Measurements from ENCODE around the gene BTBD1.
A peak's percentile ranks its signal among the peaks of the same experiment; 100 is the strongest.

BTBD1 gene

DNA sequence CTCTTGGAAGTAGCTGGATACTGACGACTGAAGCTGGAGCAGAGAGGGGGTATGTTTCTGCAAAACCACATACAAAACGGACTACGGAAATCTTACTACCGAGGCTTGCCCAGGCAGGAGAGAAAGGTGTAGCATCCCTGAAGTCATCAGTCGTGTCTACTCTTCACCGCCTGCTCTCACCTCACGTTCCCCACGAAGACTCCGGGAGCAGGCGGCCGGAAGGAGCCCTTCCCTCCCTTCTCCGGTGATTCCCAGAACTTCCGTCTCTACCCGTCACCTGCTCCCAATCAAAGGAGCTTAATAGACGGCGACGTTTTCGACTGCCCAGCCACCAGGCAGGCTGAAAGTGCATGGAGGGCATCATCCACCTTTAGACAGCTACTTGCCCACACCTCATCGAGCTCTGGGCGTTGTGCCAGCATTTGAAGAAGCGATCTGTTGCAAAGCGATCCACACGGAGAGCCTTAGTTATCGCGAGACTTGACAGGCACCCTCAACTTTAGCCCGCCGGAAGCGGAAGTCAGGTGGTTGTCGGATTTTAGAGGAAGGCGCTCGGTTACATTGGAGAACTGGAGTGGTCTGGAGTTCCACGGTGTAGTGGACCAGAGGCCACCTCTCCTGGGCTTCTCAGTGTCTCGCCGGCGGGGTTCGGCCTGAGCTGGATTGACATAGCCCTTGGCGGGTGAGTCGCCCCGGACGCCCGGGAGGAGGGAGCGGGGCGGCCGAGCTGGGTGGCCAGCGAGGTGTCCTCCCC is 81.2 kb downstream of the BTBD1 start, which contains the start of gene RAMAC:
TSS of gene RAMAC (plus strand) at position 523 of the 754 bp plus-strand sequence. CDS start 2,809 bp downstream, outside the sequence.
- DNase-seq = peak; percentile 90

DNA sequence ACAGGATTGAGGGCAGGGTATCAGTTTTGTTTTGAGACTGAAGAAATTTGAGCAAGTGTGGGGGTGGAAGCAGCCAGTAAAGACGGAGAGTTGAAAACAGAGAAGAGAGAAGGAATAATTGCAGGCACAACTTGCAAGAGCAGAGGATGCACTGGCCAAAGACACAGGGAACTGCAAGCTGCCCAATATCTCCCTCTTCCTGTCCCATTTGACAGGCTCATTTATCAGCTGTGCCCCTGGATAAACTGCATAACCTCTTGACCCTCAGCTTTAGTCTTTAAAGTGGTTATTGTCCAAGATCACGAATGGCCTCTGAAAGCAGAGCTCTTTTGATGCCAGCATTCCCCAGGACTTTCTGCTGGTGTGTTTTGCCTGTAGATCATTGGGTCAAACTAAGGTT is 86.1 kb downstream of the BTBD1 start:
- no peak for DNase-seq

GRCh38 chr15:82979726-82980125 is 87.3 kb downstream of the BTBD1 start:
- DNase-seq = no peak

DNA sequence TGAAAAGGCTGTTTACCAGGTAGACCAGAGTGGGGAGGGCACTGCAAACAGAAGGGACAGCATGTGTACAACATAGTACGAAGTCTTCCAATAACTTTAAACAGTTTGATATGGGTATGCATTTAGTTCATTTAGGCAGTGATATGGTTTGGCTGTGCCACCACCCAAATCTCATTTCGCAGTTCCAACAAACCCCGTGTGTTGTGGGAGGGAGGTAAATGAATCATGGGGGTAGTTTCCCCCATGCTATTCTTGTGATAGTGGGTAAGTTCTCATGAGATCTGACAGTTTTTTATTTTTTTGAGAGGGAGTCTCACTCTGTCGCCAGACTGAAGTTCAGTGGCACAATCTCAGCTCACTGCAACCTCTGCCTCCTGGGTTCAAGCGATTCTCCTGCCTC is 88.6 kb downstream of the BTBD1 start:
- DNase-seq = no peak

- no peak for DNase-seq
These were observed 90.0 kb downstream of the BTBD1 start for GRCh38 chr15:82977076-82977475.

DNA sequence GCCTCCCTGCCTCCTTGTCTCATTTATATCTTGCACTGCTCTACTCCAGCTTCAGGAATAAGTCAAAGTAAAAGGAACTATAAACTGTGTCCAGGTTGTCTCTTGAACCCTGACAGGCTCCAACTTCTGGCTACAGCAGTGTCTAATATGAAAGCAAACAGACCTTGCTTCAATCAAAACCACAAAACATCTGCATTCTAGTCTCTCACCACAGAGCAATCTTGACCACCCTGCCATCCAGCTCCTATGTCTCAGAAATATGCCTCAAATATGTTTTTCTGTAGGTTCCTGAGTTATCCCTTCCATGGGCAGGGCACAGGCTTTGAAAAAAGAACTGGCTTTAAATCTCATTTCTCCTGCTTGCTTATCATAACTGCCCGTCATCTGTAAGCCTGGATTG is 94.1 kb downstream of the BTBD1 start:
- DNase-seq = no peak

- no peak for DNase-seq
These were observed 95.7 kb downstream of the BTBD1 start for GRCh38 chr15:82971218-82971984.

DNA sequence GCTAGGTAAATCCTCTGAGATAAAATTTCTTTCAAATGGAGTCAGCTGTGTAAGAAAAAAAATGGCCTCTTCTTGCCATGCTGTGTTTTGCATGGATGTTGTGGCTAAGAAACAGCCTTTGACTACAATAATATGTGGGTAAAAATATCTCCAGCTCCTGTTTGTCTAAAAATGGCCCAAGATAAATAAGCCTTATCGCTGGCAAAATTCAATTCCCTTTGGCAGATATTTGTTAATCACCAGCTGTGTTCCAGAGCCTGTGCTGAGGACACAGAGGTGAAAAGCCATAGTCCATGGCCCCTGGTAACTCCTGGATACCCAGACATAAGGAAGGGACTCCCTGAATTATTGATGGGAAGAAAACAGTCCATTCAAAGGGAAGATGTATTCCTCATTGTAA is 96.4 kb downstream of the BTBD1 start:
- DNase-seq = no peak

DNA sequence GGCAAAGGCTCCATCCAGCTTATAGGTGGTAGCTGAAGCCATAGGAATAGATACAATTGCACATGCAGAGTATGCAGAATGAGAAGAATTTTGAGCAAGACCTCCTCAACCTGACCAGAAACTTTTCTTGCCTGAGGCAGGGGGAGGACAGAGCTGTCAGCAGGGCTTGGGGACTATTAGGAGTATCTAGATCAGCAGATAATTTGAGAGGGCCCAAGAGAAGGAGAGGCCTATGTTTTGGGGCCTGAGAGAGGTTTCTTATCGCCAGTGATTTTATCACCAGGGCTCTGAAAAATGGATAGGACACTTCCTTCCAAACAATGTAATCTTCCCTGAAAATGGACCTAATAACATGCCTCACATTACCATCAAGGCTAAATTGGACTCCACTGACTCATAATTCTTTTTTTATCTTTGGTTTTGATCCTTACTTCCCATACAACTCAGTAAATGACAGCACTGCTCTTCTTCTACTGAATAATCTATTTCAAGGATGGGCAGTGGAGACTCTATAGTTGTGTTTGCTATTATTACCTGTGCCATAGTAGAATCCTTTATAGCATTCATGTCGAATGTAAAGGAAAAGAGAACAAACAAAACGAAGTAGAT is 96.9 kb downstream of the BTBD1 start:
- no peak for DNase-seq

DNA sequence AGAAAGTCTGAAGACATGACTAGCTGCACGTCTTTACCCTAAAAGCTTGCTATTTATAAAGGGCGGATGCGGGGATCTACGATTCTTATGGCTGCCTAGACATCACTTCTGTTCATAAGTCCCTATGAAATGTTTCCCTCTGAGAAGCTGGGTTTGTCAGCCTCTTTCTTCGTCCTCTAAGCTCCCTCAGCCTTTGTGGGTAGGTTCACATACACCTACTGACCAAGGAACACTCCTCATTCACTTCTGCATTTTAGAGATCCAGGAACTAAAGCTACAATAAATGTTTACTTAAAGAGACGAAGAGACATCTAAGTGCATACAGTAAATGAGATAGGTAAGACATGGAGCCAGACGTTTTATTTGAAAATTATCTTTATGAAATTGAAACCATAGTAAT is 97.7 kb downstream of the BTBD1 start:
- DNase-seq = no peak

DNA sequence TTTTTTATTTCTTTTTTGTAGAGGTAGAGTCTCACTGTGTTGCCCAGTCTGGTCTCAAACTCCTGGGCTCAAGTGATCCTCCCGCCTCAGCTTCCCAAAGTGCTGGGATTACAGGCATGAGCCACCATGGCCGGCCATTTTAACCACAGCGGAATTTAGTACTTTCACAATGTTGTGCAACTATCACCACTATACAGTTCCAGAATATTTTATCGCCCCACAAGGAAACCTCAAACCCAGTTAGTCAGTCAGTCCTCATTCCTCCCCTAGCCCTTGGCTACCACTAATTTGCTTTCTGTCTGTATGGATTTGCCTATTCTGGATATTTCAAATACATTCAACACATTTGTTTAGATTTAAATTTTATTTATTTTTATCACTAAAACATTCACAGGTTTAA is 99.0 kb downstream of the BTBD1 start:
- DNase-seq = no peak

DNA sequence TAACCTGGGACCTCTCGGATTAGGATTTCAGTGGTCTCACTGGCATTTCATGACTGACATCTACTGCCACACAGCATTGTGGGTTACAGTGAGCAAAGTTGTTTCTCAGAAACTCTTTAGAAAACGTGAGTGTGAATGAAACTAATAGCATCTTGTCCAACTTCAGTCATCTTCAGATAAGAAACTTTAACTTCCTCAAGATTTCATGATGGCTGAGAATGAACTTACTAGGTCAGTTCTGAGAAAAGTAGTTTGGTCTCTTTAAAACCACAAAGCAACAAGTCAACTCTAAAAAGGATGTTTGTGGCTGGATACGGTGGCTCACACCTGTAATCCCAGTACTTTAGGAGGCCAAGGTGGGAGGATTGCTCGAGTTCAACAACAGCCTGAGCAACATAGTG is 100.4 kb downstream of the BTBD1 start:
- no peak for DNase-seq
